K562 (cell line): ENCODE measurements around the gene DPP3. TPM values are rescaled to one million over a fixed set of nuclear protein-coding genes. Genes with fewer than 3 reads are reported as not detected.

Experiments used
- ATAC-seq: fragments of 200-7000 bp; cut with Tn5 transposase; 3 replicates; pipeline ENCODE4 v1.9.1; 2020; ENCODE audit warnings: moderate library complexity
- BruUV-seq: library from RNA; stranded (reverse); fragments of 400-500 nt; replicated peaks from 2 replicates; lab custom pipeline; 2021; lab: Mats Ljungman, UMichigan
- CTCF ChIA-PET: fragments of 300-600 bp; formaldehyde crosslinking; extraction: SDS; loops from one replicate; lab custom pipeline; 2021; ENCODE audit warnings: low intra/inter-chr PET ratio; lab: Yijun Ruan, JAX
- POLR2A ChIA-PET: fragments of 300-600, 350-650 bp; sonication (Branson Sonifier 250); formaldehyde crosslinking; extraction: SDS; loops from one replicate; lab custom pipeline; 2021; ENCODE audit warnings: antibody characterized with exemption, inconsistent platforms; lab: Yijun Ruan, JAX
- DNase-seq, 4 experiments: peaks; one replicate each; pipeline versions ENCODE4 v3.0.0 to v3.0.0-alpha.2; 2011 to 2018; ENCODE audit warnings: low spot score in 3 of 4, mixed read lengths in 3 of 4; ENCODE audit errors: extremely low read depth in 1 of 4
- FAIRE-seq: peaks from 2 replicates; lab custom pipeline; 2011; peaks lifted over from hg19 to GRCh38; lab: Jason Lieb, UNC
- H2AFZ ChIP-seq: 2 replicates; pipeline ENCODE4 v1.6.0; 2011; ENCODE audit warnings: low read depth, low read length, control low read depth, inconsistent platforms
- H3K27ac ChIP-seq: fragments of 200-600 bp; 3 replicates; pipeline ENCODE4 v1.8.0; 2011; ENCODE audit warnings: low read depth, mild to moderate bottlenecking, control low read depth, inconsistent platforms, low read length, moderate library complexity, mixed read lengths; ENCODE audit errors: extremely low read depth
- H3K27me3 ChIP-seq, 2 experiments: fragments of 300-600 bp in 1 of 2; 2 replicates in 1 of 2; 3 replicates in 1 of 2; pipeline versions ENCODE4 v1.6.0 to v1.8.0; 2011; ENCODE audit warnings: inconsistent platforms in 2 of 2, low read length in 2 of 2, mild to moderate bottlenecking in 1 of 2, mixed read lengths in 1 of 2, moderate library complexity in 1 of 2; ENCODE audit not compliant: control insufficient read depth in 2 of 2, insufficient read depth in 2 of 2
- H3K36me3 ChIP-seq: fragments of 300-600 bp; 3 replicates; pipeline ENCODE4 v1.8.0; 2011; ENCODE audit warnings: mild to moderate bottlenecking, low read length, inconsistent platforms; ENCODE audit not compliant: control insufficient read depth, insufficient read depth
- H3K4me1 ChIP-seq, 2 experiments: fragments of 200-600 bp in 1 of 2; replicated peaks in 1 of 2; 2 replicates in 1 of 2; 3 replicates in 1 of 2; pipeline versions ENCODE4 v1.5.1 to v1.8.0; 2011; ENCODE audit warnings: inconsistent platforms in 2 of 2, low read length in 2 of 2, mild to moderate bottlenecking in 1 of 2, mixed read lengths in 1 of 2, moderate library complexity in 1 of 2; ENCODE audit not compliant: control insufficient read depth in 2 of 2, insufficient read depth in 2 of 2
- H3K4me2 ChIP-seq: 2 replicates; pipeline ENCODE4 v1.6.1; 2011; ENCODE audit warnings: low read length, control low read depth, inconsistent platforms, mixed read lengths; ENCODE audit not compliant: insufficient read depth
- H3K4me3 ChIP-seq: fragments of 200-600 bp; sonication (generic), shearing (Covaris generic); 2 replicates; pipeline ENCODE4 v1.5.1; 2016; ENCODE audit warnings: control low read depth, inconsistent platforms
- H3K79me2 ChIP-seq: fragments of 200-600 bp; 3 replicates; pipeline ENCODE4 v1.8.0; 2011; ENCODE audit warnings: low read length, inconsistent platforms; ENCODE audit not compliant: control insufficient read depth, insufficient read depth
- H3K9ac ChIP-seq, 2 experiments: 2 replicates each; pipeline versions ENCODE4 v1.6.0 to v1.6.1; 2011; ENCODE audit warnings: low read depth in 2 of 2, low read length in 2 of 2, control low read depth in 1 of 2, inconsistent platforms in 1 of 2, mild to moderate bottlenecking in 1 of 2, mixed read lengths in 1 of 2; ENCODE audit not compliant: insufficient read depth in 1 of 2
- H3K9me1 ChIP-seq: one replicate; pipeline ENCODE4 v1.6.0; 2011; ENCODE audit warnings: inconsistent platforms, mild to moderate bottlenecking, low read length, moderate library complexity; ENCODE audit not compliant: control insufficient read depth, insufficient read depth
- H3K9me3 ChIP-seq: replicated peaks from 2 replicates; pipeline ENCODE4 v1.5.1; 2011; ENCODE audit warnings: low read depth, low read length, inconsistent platforms; ENCODE audit not compliant: control insufficient read depth, insufficient read depth
- H4K20me1 ChIP-seq: replicated peaks from 2 replicates; pipeline ENCODE4 v1.6.1; 2011; ENCODE audit warnings: low read length, inconsistent platforms, mixed read lengths; ENCODE audit not compliant: control insufficient read depth, insufficient read depth
- ASH1L ChIP-seq: fragments of 450-650 bp; IDR thresholded peaks from 2 replicates; pipeline ENCODE4 v1.6.1; 2018; ENCODE audit warnings: borderline replicate concordance, mild to moderate bottlenecking, low read depth; ENCODE audit not compliant: partially characterized antibody
- C11orf30 ChIP-seq: fragments of 450-650 bp; IDR thresholded peaks from 2 replicates; pipeline ENCODE4 v1.6.1; 2016; ENCODE audit warnings: low read depth, mild to moderate bottlenecking
- CBX2 ChIP-seq: fragments of 200-600 bp; sonication (generic); IDR thresholded peaks from one replicate; pipeline ENCODE4 v1.6.1; 2012; ENCODE audit warnings: mild to moderate bottlenecking, low read length, inconsistent platforms; ENCODE audit not compliant: insufficient read depth, poor library complexity, severe bottlenecking
- DPF2 ChIP-seq: fragments of 450-650 bp; IDR thresholded peaks from 2 replicates; pipeline ENCODE4 v1.6.1; 2016
- ETS2 ChIP-seq: IDR thresholded peaks from 2 replicates; pipeline ENCODE4 v1.6.1; 2016; ENCODE audit warnings: borderline replicate concordance, missing genetic modification characterization, mild to moderate bottlenecking, moderate library complexity, missing compliant biosample characterization; ENCODE audit not compliant: poor library complexity, severe bottlenecking
- LARP7 ChIP-seq: fragments of 450-650 bp; IDR thresholded peaks from 2 replicates; pipeline ENCODE4 v1.6.1; 2016
- MCM3 ChIP-seq: fragments of 450-650 bp; IDR thresholded peaks from 2 replicates; pipeline ENCODE4 v1.6.1; 2016
- NFIC ChIP-seq: fragments of 450-650 bp; IDR thresholded peaks from 2 replicates; pipeline ENCODE4 v1.6.1; 2017; ENCODE audit warnings: mild to moderate bottlenecking, inconsistent platforms
- PHB2 ChIP-seq: fragments of 450-650 bp; IDR thresholded peaks from 2 replicates; pipeline ENCODE4 v1.6.1; 2017; ENCODE audit warnings: low read depth
- SREBF2 ChIP-seq: sonication (generic); formaldehyde crosslinking; IDR thresholded peaks from 2 replicates; pipeline ENCODE4 v1.4.0; 2020; ENCODE audit warnings: mild to moderate bottlenecking, missing genetic modification reagents
- TBL1XR1 ChIP-seq, 2 experiments: IDR thresholded peaks; 2 replicates each; pipeline ENCODE4 v1.6.1; 2012; ENCODE audit warnings: improper control_type of control experiment in 2 of 2, low read length in 2 of 2, mild to moderate bottlenecking in 1 of 2
- ZFX ChIP-seq: sonication (generic); formaldehyde crosslinking; IDR thresholded peaks from 2 replicates; pipeline ENCODE4 v1.8.0; 2022; ENCODE audit warnings: mild to moderate bottlenecking, missing genetic modification reagents, moderate library complexity
- ZMIZ1 ChIP-seq, 2 experiments: fragments of 150-350 bp in 1 of 2; IDR thresholded peaks; 2 replicates each; pipeline ENCODE4 v1.6.1; 2012 to 2016; ENCODE audit warnings: low read depth in 2 of 2, low read length in 2 of 2, mild to moderate bottlenecking in 1 of 2, moderate library complexity in 1 of 2
- ZNF175 ChIP-seq: fragments of 200-800 bp; sonication (Bioruptor generic); IDR thresholded peaks from 2 replicates; pipeline ENCODE4 v1.6.1; 2016; ENCODE audit warnings: low read depth, mild to moderate bottlenecking, missing genetic modification characterization, missing compliant biosample characterization
- ZNF239 ChIP-seq: fragments of 250-450 bp; sonication (Bioruptor Pico); IDR thresholded peaks from 2 replicates; pipeline ENCODE4 v1.4.0; 2020; ENCODE audit warnings: mild to moderate bottlenecking
- WGBS: fragments of 100-300 bp; shearing (Covaris generic); methylation state at CpG from one replicate; pipeline ENCODE4 v1.1.6; 2016; ENCODE audit warnings: low coverage, mixed read lengths; ENCODE audit not compliant: insufficient coverage; ENCODE audit errors: missing lambda C conversion rate; 5-methylcytosine and 5-hydroxymethylcytosine counted together
- in situ Hi-C: fragments of 300-500 bp; cut with MboI; formaldehyde crosslinking; loops from 4 replicates; pipeline ENCODE4 v1.15.0; 2018; ENCODE audit warnings: inconsistent platforms, mixed read lengths
- intact Hi-C: fragments of 100-400 bp; cut with micrococcal nuclease; formaldehyde crosslinking; loops from 2 replicates; pipeline ENCODE4 v1.14.2; 2022
- polyA plus RNA-seq, 8 experiments: library from polyadenylated mRNA; depleted of rRNA in 4 of 8; stranded (reverse) in 5 of 8; unstranded in 3 of 8; fragments of >200 nt; fragmentation: Nextera tagmentation in 2 of 8; fragmentation: Illumina TruSeq in 1 of 8; extraction: Ambion mirVana in 2 of 8; extraction: Trizol in 1 of 8; gene quantifications; 2 replicates each; pipeline versions ENCODE4 v1.2.1 to v1.2.3, GENCODE V29; 2011 to 2014; ENCODE audit warnings: inconsistent platforms in 1 of 8, missing spikeins in 1 of 8
- total RNA-seq, 7 experiments: library from RNA; depleted of rRNA in 6 of 7; stranded (reverse); fragments of >200 nt in 6 of 7; fragmentation: Illumina TruSeq in 2 of 7; extraction: Trizol in 2 of 7; gene quantifications; 2 replicates each; pipeline versions ENCODE4 v1.2.1 to v1.2.3, GENCODE V29; 2011 to 2021; ENCODE audit warnings: low replicate concordance in 1 of 7

DPP3 gene
- total and polyA plus RNA-seq, 9 of the 15 experiments (the other 6 are each of a cell fraction or from before 2014, with no cell fraction given), result 3.7 to 69.2 (median 43.3) TPM

- Histone ChIP-seq H3K27ac (no peak overlapping the region), H3K4me1 (peaks cover 0 to 22% of the 10 kb centered on the region in 2 experiments; a peak in 3 of 5 replicates), H3K4me3 (no peak overlapping the region), H3K4me2 (no peak overlapping the region), H3K9me3 (no peaks in the 10 kb centered on the region), H3K9ac (peak overlapping the region in 1 of 2 experiments; percentile 23; a peak in 1 of 4 replicates), H2AFZ (no peak overlapping the region), H3K79me2 (no peaks in the 10 kb centered on the region), H3K36me3 (peaks cover 55% of the 10 kb centered on the region; the same call in 2 of the 3 replicates), H3K27me3 (no peaks in the 10 kb centered on the region), H3K9me1 (no peaks in the 10 kb centered on the region), H4K20me1 (0 out of 2 replicates have a peak, but pooled peaks cover 2% of the 10 kb centered on the region)
- in situ Hi-C loops, result no loop called here
- CTCF ChIA-PET, result no interaction called here
- BruUV-seq, result no TSS peak
- 68% methylated on average over 3 of the region's 7 CpGs for WGBS
- TF ChIP-seq ZNF239 (CRISPR knock-in tag) (no peak), ZFX (CRISPR knock-in tag) (no peak), DPF2 (no peak), ZMIZ1 (IDR thresholded peaks at IDR 0.05; ENCODE audit: low read depth in 2 of 2, low read length in 2 of 2) (no peak), ETS2 (tag) (no peak), CBX2 (no peak), TBL1XR1 (IDR thresholded peaks at IDR 0.05; ENCODE audit: low read length in 2 of 2) (no peak), MCM3 (no peak), SREBF2 (no peak), PHB2 (no peak), C11orf30 (no peak), ASH1L (no peak), NFIC (no peak), LARP7 (no peak), ZNF175 (CRISPR knock-in tag) (no peak)
- FAIRE-seq, result no peak
- intact Hi-C loops, result no loop called here
- no peak for ATAC-seq
- no peak for DNase-seq
- POLR2A ChIA-PET, result interaction anchor here (0.7 to 1.3 kb wide), 4 partner anchors 9 to 188 kb away, joined by 3 to 6 read pairs (median 4); partner anchors contain the start of genes DPP3 and RBM4B
These were observed 9.4 kb downstream of the DPP3 start for GRCh38 chr11:66489636-66490035.
